Body of pancreas (tissue), 4 donors: ENCODE data around the gene SLC66A1. TPM values are rescaled to one million over a fixed set of nuclear protein-coding genes. Genes with fewer than 3 reads are reported as not detected.

Source experiments
- ATAC-seq: fragments of 150-250 bp; one replicate; pipeline ENCODE4 v1.9.1; 2016
- DNase-seq, 4 donors: peaks; one replicate each; pipeline ENCODE4 v3.0.0-alpha.2; 2019
- H3K27ac ChIP-seq, 4 donors: fragments of 200-600 bp; sonication (generic); 1 replicate in 3 of 4; 2 replicates in 1 of 4; pipeline versions ENCODE4 v1.5.1 to v1.6.1; 2016 to 2019; ENCODE audit warnings: mild to moderate bottlenecking in 1 of 4, mixed read lengths in 1 of 4, moderate library complexity in 1 of 4
- H3K27me3 ChIP-seq, 2 donors: fragments of 200-600 bp; sonication (generic); one replicate each; pipeline ENCODE4 v1.6.0; 2016; ENCODE audit warnings: mild to moderate bottlenecking in 1 of 2
- H3K36me3 ChIP-seq, 2 donors: fragments of 200-600 bp; sonication (generic); replicated peaks in 1 of 2; 2 replicates each; pipeline ENCODE4 v1.5.1; 2016; ENCODE audit warnings: low read depth in 2 of 2; ENCODE audit not compliant: insufficient read depth in 1 of 2
- H3K4me1 ChIP-seq: fragments of 200-600 bp; sonication (generic); one replicate; pipeline ENCODE4 v1.6.0; 2016
- H3K4me3 ChIP-seq, 2 donors: fragments of 200-600 bp; sonication (generic); 1 replicate in 1 of 2; 2 replicates in 1 of 2; pipeline ENCODE4 v1.5.1; 2016 to 2019
- H3K9me3 ChIP-seq, 3 donors: fragments of 200-600 bp; sonication (generic); 1 replicate in 2 of 3; 2 replicates in 1 of 3; pipeline ENCODE4 v1.5.1; 2016
- POLR2A ChIP-seq, 3 donors: fragments of 450-650 bp; IDR thresholded peaks; one replicate each; pipeline ENCODE4 v1.6.1; 2016; ENCODE audit warnings: antibody characterized with exemption in 3 of 3, mild to moderate bottlenecking in 2 of 3
- WGBS, 2 donors: methylation state at CpG; one replicate each; pipeline ENCODE4 v1.1.5; 2017; 5-methylcytosine and 5-hydroxymethylcytosine counted together
- intact Hi-C: fragments of 100-400 bp; cut with DNase I; formaldehyde crosslinking; loops from one replicate; pipeline ENCODE4 v1.15.1; 2023
- total RNA-seq, 2 donors: library from RNA; depleted of rRNA; stranded (reverse); fragments of >200 nt; gene quantifications; one replicate each; pipeline ENCODE4 v1.1.0, GENCODE V29; 2016
- TF ChIP-seq, protein P1 (sequence below), 7 experiments: fragments of 450-650 bp in 4 of 7; fragments of 200-600 bp in 3 of 7; sonication (generic) in 3 of 7; IDR thresholded peaks; one replicate each; pipeline ENCODE4 v1.5.1; 2016 to 2019; ENCODE audit warnings: antibody characterized with exemption in 7 of 7

Gene SLC66A1
- total RNA-seq, 2 donors from 2014 or later: 9.6 to 23.4 TPM

- ATAC-seq: no peak
- peaks cover 0 to 15% of the 10 kb centered on the region in 2 donors for H3K36me3 ChIP-seq
- intact Hi-C loops: no loop called here
Observed at GRCh38 chr1:19325958-19326747, 14.0 kb downstream of the SLC66A1 start.

GRCh38 chr1:19326748-19327065 lies 14.6 kb downstream of the SLC66A1 start:
- Histone ChIP-seq H3K27ac (no peak overlapping the region), H3K36me3 (peaks cover 0 to 15% of the 10 kb centered on the region in 2 donors), H3K4me1 (no peaks in the 10 kb centered on the region), H3K27me3 (no peaks in the 10 kb centered on the region), H3K4me3 (no peak overlapping the region), H3K9me3 (no peaks in the 10 kb centered on the region)
- intact Hi-C loops: no loop called here
- 64 to 91% methylated on average over 5 of the region's 6 CpGs for WGBS, 2 donors
- no peak for DNase-seq
- ATAC-seq: no peak
- TF ChIP-seq POLR2A (IDR thresholded peaks at IDR 0.05): no peak
- TF ChIP-seq, protein P1, sequence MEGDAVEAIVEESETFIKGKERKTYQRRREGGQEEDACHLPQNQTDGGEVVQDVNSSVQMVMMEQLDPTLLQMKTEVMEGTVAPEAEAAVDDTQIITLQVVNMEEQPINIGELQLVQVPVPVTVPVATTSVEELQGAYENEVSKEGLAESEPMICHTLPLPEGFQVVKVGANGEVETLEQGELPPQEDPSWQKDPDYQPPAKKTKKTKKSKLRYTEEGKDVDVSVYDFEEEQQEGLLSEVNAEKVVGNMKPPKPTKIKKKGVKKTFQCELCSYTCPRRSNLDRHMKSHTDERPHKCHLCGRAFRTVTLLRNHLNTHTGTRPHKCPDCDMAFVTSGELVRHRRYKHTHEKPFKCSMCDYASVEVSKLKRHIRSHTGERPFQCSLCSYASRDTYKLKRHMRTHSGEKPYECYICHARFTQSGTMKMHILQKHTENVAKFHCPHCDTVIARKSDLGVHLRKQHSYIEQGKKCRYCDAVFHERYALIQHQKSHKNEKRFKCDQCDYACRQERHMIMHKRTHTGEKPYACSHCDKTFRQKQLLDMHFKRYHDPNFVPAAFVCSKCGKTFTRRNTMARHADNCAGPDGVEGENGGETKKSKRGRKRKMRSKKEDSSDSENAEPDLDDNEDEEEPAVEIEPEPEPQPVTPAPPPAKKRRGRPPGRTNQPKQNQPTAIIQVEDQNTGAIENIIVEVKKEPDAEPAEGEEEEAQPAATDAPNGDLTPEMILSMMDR (IDR thresholded peaks at IDR 0.05): no peak

More at GRCh38 chr1:19325958-19326747, 14.0 kb downstream of the SLC66A1 start:
- TF ChIP-seq POLR2A (IDR thresholded peaks at IDR 0.05): no peak
- TF ChIP-seq, protein P1 (IDR thresholded peaks at IDR 0.05): no peak
- 85 to 97% methylated on average over 18 to 20 of the region's 32 CpGs for WGBS, 2 donors
- H3K27ac ChIP-seq: no peak overlapping the region
- H3K4me3 ChIP-seq: no peak overlapping the region
- H3K4me1 ChIP-seq: no peaks in the 10 kb centered on the region
- DNase-seq: no peak
- H3K9me3 ChIP-seq: no peaks in the 10 kb centered on the region
- H3K27me3 ChIP-seq: no peaks in the 10 kb centered on the region

DNA sequence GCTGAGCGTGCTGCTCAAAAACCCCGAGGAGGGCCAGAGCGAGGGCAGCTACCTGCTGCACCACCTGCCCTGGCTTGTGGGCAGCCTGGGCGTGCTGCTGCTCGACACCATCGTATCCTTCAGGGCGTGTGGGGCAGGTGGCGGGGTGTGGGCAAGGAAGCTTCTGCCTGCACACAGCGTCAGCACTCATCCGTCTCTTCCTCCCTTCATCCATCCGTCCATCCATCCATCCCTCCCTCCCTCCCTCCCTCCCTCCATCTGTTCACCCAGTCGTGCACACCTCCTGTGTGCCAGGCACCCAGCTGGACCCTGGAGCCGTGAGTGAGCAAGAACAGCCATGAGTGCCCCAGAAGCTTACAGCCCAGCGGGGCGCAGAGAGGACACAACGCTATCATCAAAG lies 15.2 kb downstream of the SLC66A1 start:
- ATAC-seq: no peak
- no peak overlapping the region for H3K4me3 ChIP-seq
- no peaks in the 10 kb centered on the region for H3K27me3 ChIP-seq
- TF ChIP-seq, protein P1 (IDR thresholded peaks at IDR 0.05): no peak
- TF ChIP-seq POLR2A (IDR thresholded peaks at IDR 0.05): no peak
- no peaks in the 10 kb centered on the region for H3K4me1 ChIP-seq
- 89 to 91% methylated on average over 8 to 16 of the region's 16 CpGs for WGBS, 2 donors
- no peak overlapping the region for H3K27ac ChIP-seq
- DNase-seq: no peak
- no peaks in the 10 kb centered on the region for H3K9me3 ChIP-seq
- peaks cover 0 to 15% of the 10 kb centered on the region in 2 donors for H3K36me3 ChIP-seq
- intact Hi-C loops: no loop called here

- TF ChIP-seq, protein P1 (IDR thresholded peaks at IDR 0.05): no peak
- no peak for TF ChIP-seq POLR2A (IDR thresholded peaks at IDR 0.05)
- H3K4me3 ChIP-seq: no peak overlapping the region
- intact Hi-C loops: no loop called here
- no peaks in the 10 kb centered on the region for H3K9me3 ChIP-seq
- no peaks in the 10 kb centered on the region for H3K4me1 ChIP-seq
- H3K27ac ChIP-seq: no peak overlapping the region
- ATAC-seq (no peak), DNase-seq (no peak)
- no peaks in the 10 kb centered on the region for H3K27me3 ChIP-seq
- 84 to 91% methylated on average over 9 of the region's 9 CpGs for WGBS, 2 donors
- peaks cover 0 to 15% of the 10 kb centered on the region in 2 donors for H3K36me3 ChIP-seq
Observed at GRCh38 chr1:19327736-19328135, 15.6 kb downstream of the SLC66A1 start.

DNA sequence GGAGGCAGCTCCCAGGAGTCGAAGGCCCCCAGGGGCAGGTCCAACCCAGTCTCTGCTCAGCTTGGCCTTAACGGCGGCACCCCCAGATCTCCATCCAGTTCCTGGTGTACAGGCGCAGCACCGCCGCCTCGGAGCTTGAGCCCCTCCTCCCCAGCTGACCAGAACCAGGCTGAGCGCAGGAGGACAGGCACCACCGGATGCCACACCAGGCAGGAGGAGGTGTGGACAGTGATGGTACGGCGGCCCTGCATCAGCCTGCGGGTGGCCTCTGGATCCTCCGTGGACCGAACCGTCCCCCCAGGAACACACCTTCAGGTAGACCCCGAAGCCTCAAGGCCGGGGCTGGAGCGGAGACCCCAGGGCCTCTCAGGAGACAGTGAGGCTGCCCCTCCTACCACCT lies 16.4 kb downstream of the SLC66A1 start:
- H3K9me3 ChIP-seq: no peaks in the 10 kb centered on the region
- no peak overlapping the region for H3K4me3 ChIP-seq
- intact Hi-C loops: no loop called here
- WGBS, 2 donors: 88 to 97% methylated on average over 4 to 14 of the region's 18 CpGs
- H3K36me3 ChIP-seq: peaks cover 0 to 15% of the 10 kb centered on the region in 2 donors
- TF ChIP-seq, protein P1 (IDR thresholded peaks at IDR 0.05): no peak
- TF ChIP-seq POLR2A (IDR thresholded peaks at IDR 0.05): no peak
- DNase-seq (no peak), ATAC-seq (no peak)
- H3K27me3 ChIP-seq: no peaks in the 10 kb centered on the region
- no peaks in the 10 kb centered on the region for H3K4me1 ChIP-seq
- no peak overlapping the region for H3K27ac ChIP-seq
